HCT116 (cell line): Measurements from ENCODE around the gene SORBS1. TPM values are rescaled to one million over a fixed set of nuclear protein-coding genes. Genes with fewer than 3 reads are reported as not detected.

Source experiments
- ATAC-seq: fragments of 200-7000 bp; cut with Tn5 transposase; 2 replicates; pipeline ENCODE4 v1.9.1; 2020; ENCODE audit warnings: mild to moderate bottlenecking, moderate library complexity
- BruUV-seq: library from RNA; stranded (reverse); fragments of 400-500 nt; replicated peaks from 2 replicates; lab custom pipeline; 2021; lab: Mats Ljungman, UMichigan
- CTCF ChIA-PET: fragments of 300-600 bp; sonication (Branson Sonifier 250); formaldehyde crosslinking; loops from one replicate; lab custom pipeline; 2021; ENCODE audit warnings: antibody characterized with exemption; lab: Charles Lee
- POLR2A ChIA-PET: fragments of 300-600, 350-600 bp; sonication (Branson Sonifier 250); formaldehyde crosslinking; loops from one replicate; lab custom pipeline; 2021; ENCODE audit warnings: antibody characterized with exemption; lab: Charles Lee
- RAD21 ChIA-PET, 2 experiments: fragments of 300-600 bp; sonication (Branson Sonifier 250); formaldehyde crosslinking; loops; one replicate each; lab custom pipeline; 2023; ENCODE audit warnings: low total read pairs in 2 of 2; ENCODE audit not compliant: uncharacterized antibody in 2 of 2, unreplicated experiment in 2 of 2, low non-redundant PET in 1 of 2; lab: Charles Lee
- DNase-seq: peaks from one replicate; pipeline ENCODE4 v3.0.0-alpha.2; 2010; ENCODE audit warnings: low read depth, low spot score
- H2AFZ ChIP-seq: fragments of 200-600 bp; shearing (Covaris generic), sonication (generic); 2 replicates; pipeline ENCODE4 v1.6.1; 2017; ENCODE audit warnings: low read depth, mixed run types, mixed read lengths, antibody characterized with exemption, low read length; ENCODE audit not compliant: poor library complexity, severe bottlenecking
- H3K27ac ChIP-seq: 2 replicates; pipeline ENCODE4 v1.5.1; 2012; ENCODE audit warnings: low read depth, low read length
- H3K27me3 ChIP-seq: fragments of 200-600 bp; sonication (generic); 2 replicates; pipeline ENCODE4 v1.6.1; 2016; ENCODE audit warnings: mixed run types, low read length, mixed read lengths; ENCODE audit not compliant: insufficient read depth
- H3K36me3 ChIP-seq, 2 experiments: fragments of 200-500 bp in 1 of 2; fragments of 200-600 bp in 1 of 2; sonication (Bioruptor generic) in 1 of 2; sonication (generic) in 1 of 2; 2 replicates each; pipeline versions ENCODE4 v1.5.1 to v1.6.1; 2014 to 2016; ENCODE audit warnings: low read length in 2 of 2, inconsistent platforms in 1 of 2, mixed read lengths in 1 of 2, mixed run types in 1 of 2; ENCODE audit not compliant: insufficient read depth in 2 of 2, control insufficient read depth in 1 of 2
- H3K4me1 ChIP-seq, 2 experiments: fragments of 200-600 bp in 1 of 2; sonication (generic) in 1 of 2; 2 replicates each; pipeline versions ENCODE4 v1.5.1 to v1.6.1; 2012 to 2017; ENCODE audit warnings: low read length in 2 of 2, inconsistent platforms in 1 of 2, mild to moderate bottlenecking in 1 of 2, mixed read lengths in 1 of 2, mixed run types in 1 of 2, moderate library complexity in 1 of 2; ENCODE audit not compliant: insufficient read depth in 2 of 2, control insufficient read depth in 1 of 2
- H3K4me2 ChIP-seq: fragments of 200-600 bp; sonication (generic); 2 replicates; pipeline ENCODE4 v1.6.1; 2017; ENCODE audit warnings: mixed run types, low read length, mixed read lengths
- H3K4me3 ChIP-seq, 2 experiments: fragments of 200-600 bp in 1 of 2; sonication (generic) in 1 of 2; replicated peaks in 1 of 2; 2 replicates each; pipeline ENCODE4 v1.5.1; 2011 to 2016; ENCODE audit warnings: low read length in 2 of 2, control low read depth in 1 of 2, low read depth in 1 of 2, mild to moderate bottlenecking in 1 of 2, mixed read lengths in 1 of 2, mixed run types in 1 of 2
- H3K79me2 ChIP-seq: fragments of 200-600 bp; sonication (generic); 2 replicates; pipeline ENCODE4 v1.6.1; 2017; ENCODE audit warnings: mild to moderate bottlenecking, mixed run types, low read length, moderate library complexity, mixed read lengths; ENCODE audit not compliant: insufficient read depth
- H3K9ac ChIP-seq: fragments of 200-600 bp; sonication (generic); 2 replicates; pipeline ENCODE4 v1.6.1; 2016; ENCODE audit warnings: low read length, mixed read lengths
- H3K9me2 ChIP-seq: fragments of 200-600 bp; sonication (generic), shearing (Covaris generic); 2 replicates; pipeline ENCODE4 v1.6.1; 2017; ENCODE audit warnings: mixed run types, mild to moderate bottlenecking, moderate library complexity; ENCODE audit not compliant: insufficient read depth
- H3K9me3 ChIP-seq, 2 experiments: fragments of 200-500 bp in 1 of 2; fragments of 200-600 bp in 1 of 2; sonication (Bioruptor generic) in 1 of 2; sonication (generic) in 1 of 2; 2 replicates each; pipeline ENCODE4 v1.6.1; 2014 to 2017; ENCODE audit warnings: low read length in 2 of 2, mixed read lengths in 2 of 2, inconsistent platforms in 1 of 2, low read depth in 1 of 2, mild to moderate bottlenecking in 1 of 2, mixed run types in 1 of 2, moderate library complexity in 1 of 2; ENCODE audit not compliant: control insufficient read depth in 1 of 2, insufficient read depth in 1 of 2
- H4K20me1 ChIP-seq: fragments of 200-600 bp; sonication (generic), shearing (Covaris generic); 2 replicates; pipeline ENCODE4 v1.6.1; 2017; ENCODE audit warnings: mixed run types, mild to moderate bottlenecking, moderate library complexity; ENCODE audit not compliant: insufficient read depth
- CBX3 ChIP-seq: IDR thresholded peaks from 2 replicates; pipeline ENCODE4 v1.6.1; 2012; ENCODE audit warnings: low read depth
- EGR1 ChIP-seq: IDR thresholded peaks from 2 replicates; pipeline ENCODE4 v1.6.1; 2012; ENCODE audit warnings: low read depth
- POLR2A ChIP-seq: IDR thresholded peaks from 2 replicates; pipeline ENCODE4 v1.7.0; 2011; ENCODE audit warnings: borderline replicate concordance; ENCODE audit not compliant: insufficient read depth, insufficient read length; ENCODE audit errors: extremely low read depth
- POLR2AphosphoS5 ChIP-seq: IDR thresholded peaks from 2 replicates; pipeline ENCODE4 v1.6.1; 2011; ENCODE audit warnings: mild to moderate bottlenecking, low read depth, low read length, moderate library complexity
- RAD21 ChIP-seq: IDR thresholded peaks from 2 replicates; pipeline ENCODE4 v1.6.1; 2012; ENCODE audit warnings: low read depth, mild to moderate bottlenecking
- REST ChIP-seq: IDR thresholded peaks from 2 replicates; pipeline ENCODE4 v1.6.1; 2012; ENCODE audit warnings: low read depth
- SIN3A ChIP-seq: IDR thresholded peaks from 2 replicates; pipeline ENCODE4 v1.6.1; 2012; ENCODE audit warnings: low read depth
- SP1 ChIP-seq: IDR thresholded peaks from 2 replicates; pipeline ENCODE4 v1.6.1; 2012; ENCODE audit warnings: low read depth
- TCF7L2 ChIP-seq: IDR thresholded peaks from 2 replicates; pipeline ENCODE4 v1.7.0; 2011; ENCODE audit warnings: borderline replicate concordance, inconsistent platforms; ENCODE audit not compliant: insufficient read depth, insufficient read length; ENCODE audit errors: extremely low read depth
- YY1 ChIP-seq: IDR thresholded peaks from 2 replicates; pipeline ENCODE4 v1.6.1; 2011; ENCODE audit warnings: low read length, low read depth, moderate library complexity, mild to moderate bottlenecking; ENCODE audit not compliant: insufficient replicate concordance; ENCODE audit errors: extremely low read depth
- ZBTB33 ChIP-seq: IDR thresholded peaks from 2 replicates; pipeline ENCODE4 v1.6.1; 2011; ENCODE audit warnings: mild to moderate bottlenecking, low read length, moderate library complexity; ENCODE audit not compliant: insufficient replicate concordance; ENCODE audit errors: extremely low read depth
- ZFX ChIP-seq: fragments of 450-650 bp; IDR thresholded peaks from 2 replicates; pipeline ENCODE4 v1.6.1; 2017
- intact Hi-C: fragments of 100-400 bp; cut with micrococcal nuclease; formaldehyde crosslinking; loops from 2 replicates; pipeline ENCODE4 v1.10.0; 2022
- total RNA-seq: library from RNA; stranded (reverse); gene quantifications from one replicate; pipeline ENCODE4 v1.2.1, GENCODE V29; 2021; ENCODE audit not compliant: unreplicated experiment
- TF ChIP-seq, protein P1 (sequence below): IDR thresholded peaks from 2 replicates; pipeline ENCODE4 v1.6.1; 2012

SORBS1 gene
- total RNA-seq, 1 experiment from 2014 or later, result 3.4 TPM

DNA sequence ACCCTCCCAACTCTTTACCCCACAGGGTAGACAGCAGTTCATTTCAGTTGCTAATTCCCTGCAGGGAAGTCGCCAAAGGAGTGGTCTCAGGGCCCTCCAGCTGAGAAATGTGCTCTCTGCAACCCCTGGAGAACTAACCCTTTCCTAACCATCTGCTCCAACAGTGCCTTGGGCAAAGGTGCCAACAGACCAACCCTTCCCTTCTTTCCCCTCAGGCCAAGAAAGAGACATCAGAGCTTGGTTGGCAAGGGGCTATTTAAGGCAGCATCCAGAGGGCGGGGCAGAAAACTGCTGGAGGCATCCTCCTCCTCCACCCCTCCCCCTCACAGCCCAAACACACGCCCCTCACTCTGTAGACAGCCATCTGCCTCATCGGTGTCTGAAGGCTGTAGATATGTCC lies 1.7 kb downstream of the SORBS1 start:
- no peaks in the 10 kb centered on the region for H4K20me1 ChIP-seq
- no peaks in the 10 kb centered on the region for H3K9me3 ChIP-seq
- ChIA-PET RAD21 (no interaction called here), POLR2A (no interaction called here), CTCF (interaction anchor here (0.6 kb wide), 1 partner anchor 317 kb away, joined by 4 read pairs; no protein-coding TSS in a partner anchor)
- no peaks in the 10 kb centered on the region for H3K36me3 ChIP-seq
- BruUV-seq, result no TSS peak
- 0 out of 2 replicates have a peak overlapping the region, but pooled peaks have one; percentile 3 for H3K4me2 ChIP-seq
- no peaks in the 10 kb centered on the region for H3K9me2 ChIP-seq
- DNase-seq, result no peak
- H3K27me3 ChIP-seq, result no peaks in the 10 kb centered on the region; the same call in 1 of the 2 replicates
- no peak overlapping the region for H3K27ac ChIP-seq
- no peak overlapping the region for H3K4me3 ChIP-seq
- TF ChIP-seq SIN3A (no peak), ZBTB33 (no peak), EGR1 (no peak), TCF7L2 (no peak), POLR2AphosphoS5 (no peak), YY1 (no peak), CBX3 (no peak), POLR2A (no peak), SP1 (no peak), ZFX (no peak), RAD21 (no peak), REST (no peak)
- TF ChIP-seq, protein P1, sequence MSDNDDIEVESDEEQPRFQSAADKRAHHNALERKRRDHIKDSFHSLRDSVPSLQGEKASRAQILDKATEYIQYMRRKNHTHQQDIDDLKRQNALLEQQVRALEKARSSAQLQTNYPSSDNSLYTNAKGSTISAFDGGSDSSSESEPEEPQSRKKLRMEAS, result no peak
- H3K79me2 ChIP-seq, result no peaks in the 10 kb centered on the region
- no peak overlapping the region for H3K9ac ChIP-seq
- peaks cover 0 to 11% of the 10 kb centered on the region in 2 experiments; a peak in 1 of 4 replicates for H3K4me1 ChIP-seq
- no peak overlapping the region for H2AFZ ChIP-seq
- no peak for ATAC-seq
- intact Hi-C loops, result no loop called here
